Astrocyte (in vitro differentiated cells and primary cell): Measurements from ENCODE around the gene TSC2. TPM values are rescaled to one million over a fixed set of nuclear protein-coding genes. Genes with fewer than 3 reads are reported as not detected.

Experiments
- DNase-seq: peaks from one replicate; pipeline ENCODE4 v3.0.0-alpha.2; 2010; ENCODE audit warnings: low read depth
- FAIRE-seq: peaks from 2 replicates; lab custom pipeline; 2011; peaks lifted over from hg19 to GRCh38; lab: Jason Lieb, UNC
- H2AFZ ChIP-seq: 2 replicates; pipeline ENCODE4 v1.6.0; 2012; ENCODE audit warnings: low read depth, low read length, inconsistent platforms
- H3K27ac ChIP-seq: 2 replicates; pipeline ENCODE4 v1.5.1; 2011; ENCODE audit warnings: low read depth, low read length, inconsistent platforms
- H3K27me3 ChIP-seq: 2 replicates; pipeline ENCODE4 v1.6.0; 2011; ENCODE audit warnings: low read length, inconsistent platforms; ENCODE audit not compliant: insufficient read depth
- H3K36me3 ChIP-seq: 2 replicates; pipeline ENCODE4 v1.5.1; 2011; ENCODE audit warnings: low read length, inconsistent platforms; ENCODE audit not compliant: insufficient read depth
- H3K4me1 ChIP-seq: 2 replicates; pipeline ENCODE4 v1.5.1; 2011; ENCODE audit warnings: low read length, inconsistent platforms; ENCODE audit not compliant: insufficient read depth
- H3K4me2 ChIP-seq: 2 replicates; pipeline ENCODE4 v1.6.0; 2012; ENCODE audit warnings: low read length, inconsistent platforms
- H3K4me3 ChIP-seq: 2 replicates; pipeline ENCODE4 v1.5.1; 2011; ENCODE audit warnings: low read depth, mild to moderate bottlenecking, low read length, inconsistent platforms; ENCODE audit not compliant: insufficient read depth
- H3K79me2 ChIP-seq: 2 replicates; pipeline ENCODE4 v1.6.0; 2012; ENCODE audit warnings: mild to moderate bottlenecking, low read length, inconsistent platforms; ENCODE audit not compliant: insufficient read depth
- H3K9ac ChIP-seq: 2 replicates; pipeline ENCODE4 v1.6.0; 2012; ENCODE audit warnings: mild to moderate bottlenecking, low read length, inconsistent platforms
- H3K9me3 ChIP-seq: 2 replicates; pipeline ENCODE4 v1.5.1; 2012; ENCODE audit warnings: low read depth, mild to moderate bottlenecking, low read length, inconsistent platforms; ENCODE audit not compliant: insufficient read depth
- H4K20me1 ChIP-seq: 2 replicates; pipeline ENCODE4 v1.6.0; 2012; ENCODE audit warnings: low read length, inconsistent platforms; ENCODE audit not compliant: insufficient read depth
- H3K27ac Mint-ChIP-seq: one replicate; pipeline ENCODE4 v1.8.0; 2021; ENCODE audit warnings: mild to moderate bottlenecking, mixed read lengths; ENCODE audit not compliant: unreplicated experiment
- H3K27me3 Mint-ChIP-seq: one replicate; pipeline ENCODE4 v1.8.0; 2021; ENCODE audit warnings: low read depth, mixed read lengths; ENCODE audit not compliant: unreplicated experiment
- H3K36me3 Mint-ChIP-seq: one replicate; pipeline ENCODE4 v1.8.0; 2021; ENCODE audit warnings: low read depth, mixed read lengths; ENCODE audit not compliant: unreplicated experiment
- H3K4me1 Mint-ChIP-seq: one replicate; pipeline ENCODE4 v1.8.0; 2021; ENCODE audit warnings: low read depth, mixed read lengths; ENCODE audit not compliant: unreplicated experiment
- H3K4me3 Mint-ChIP-seq: one replicate; pipeline ENCODE4 v1.8.0; 2021; ENCODE audit warnings: mild to moderate bottlenecking, moderate library complexity, mixed read lengths; ENCODE audit not compliant: unreplicated experiment
- H3K9me3 Mint-ChIP-seq: one replicate; pipeline ENCODE4 v1.8.0; 2021; ENCODE audit warnings: mild to moderate bottlenecking, mixed read lengths; ENCODE audit not compliant: unreplicated experiment
- EZH2 ChIP-seq: IDR thresholded peaks from 2 replicates; pipeline ENCODE4 v1.6.1; 2012; ENCODE audit warnings: mild to moderate bottlenecking, low read length, inconsistent platforms; ENCODE audit not compliant: insufficient read depth
- total RNA-seq: library from RNA; stranded (reverse); gene quantifications from 2 replicates; pipeline ENCODE4 v1.2.1, GENCODE V29; 2021
- TF ChIP-seq, protein P1 (sequence below): IDR thresholded peaks from 2 replicates; pipeline ENCODE4 v1.5.1; 2011; ENCODE audit warnings: low read depth, mild to moderate bottlenecking, inconsistent platforms, low read length, moderate library complexity; ENCODE audit not compliant: insufficient read depth

TSC2 gene
- total RNA-seq, 1 donor from 2014 or later: 89.5 TPM

DNA sequence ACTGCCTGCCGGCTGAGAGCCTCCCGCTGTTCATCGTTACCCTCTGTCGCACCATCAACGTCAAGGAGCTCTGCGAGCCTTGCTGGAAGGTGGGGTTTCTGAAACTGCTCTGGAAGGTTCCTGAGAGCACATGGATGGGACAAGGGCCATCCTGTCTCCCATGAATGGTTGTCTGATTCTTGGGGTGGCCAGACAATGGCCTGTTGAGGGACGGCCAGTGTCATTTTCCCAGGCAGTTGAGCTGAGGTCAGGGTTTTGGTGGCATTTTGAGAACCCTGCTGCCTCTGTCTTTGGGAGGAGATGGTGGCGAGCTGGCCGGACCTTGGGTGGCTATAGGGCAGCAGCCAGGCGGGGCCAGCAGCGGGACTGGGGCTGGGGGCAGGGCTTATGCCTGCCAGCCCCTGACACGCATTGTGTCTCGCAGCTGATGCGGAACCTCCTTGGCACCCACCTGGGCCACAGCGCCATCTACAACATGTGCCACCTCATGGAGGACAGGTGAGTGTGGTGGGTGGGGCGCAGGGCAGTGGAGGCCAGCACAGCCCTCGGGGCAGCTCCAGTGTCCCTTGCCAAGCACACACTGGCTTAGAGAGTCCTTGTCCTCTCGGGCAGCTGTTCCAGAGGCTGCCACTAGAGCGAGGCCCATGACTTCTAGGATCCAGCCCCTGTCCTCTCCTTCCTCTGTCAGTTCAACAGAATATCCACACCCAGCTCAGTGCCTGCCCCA, 9.1 kb downstream of the TSC2 start:
- Histone ChIP-seq H3K4me3 (no peak overlapping the region), H3K4me1 (peaks cover 3% of the 10 kb centered on the region), H3K9ac (no peak overlapping the region), H3K27me3 (no peaks in the 10 kb centered on the region), H2AFZ (no peak overlapping the region), H3K9me3 (no peaks in the 10 kb centered on the region), H4K20me1 (peaks cover 24% of the 10 kb centered on the region), H3K36me3 (peaks cover 6% of the 10 kb centered on the region), H3K27ac (no peak overlapping the region), H3K4me2 (no peak overlapping the region), H3K79me2 (no peaks in the 10 kb centered on the region)
- no peaks in the 10 kb centered on the region for H3K9me3 Mint-ChIP-seq
- H3K4me1 Mint-ChIP-seq: no peaks in the 10 kb centered on the region
- H3K4me3 Mint-ChIP-seq: no peak overlapping the region
- H3K36me3 Mint-ChIP-seq: peaks cover 11% of the 10 kb centered on the region
- H3K27ac Mint-ChIP-seq: no peak overlapping the region
- FAIRE-seq: no peak
- no peaks in the 10 kb centered on the region for H3K27me3 Mint-ChIP-seq
- no peak for DNase-seq
- TF ChIP-seq EZH2: no peak
- TF ChIP-seq, protein P1, sequence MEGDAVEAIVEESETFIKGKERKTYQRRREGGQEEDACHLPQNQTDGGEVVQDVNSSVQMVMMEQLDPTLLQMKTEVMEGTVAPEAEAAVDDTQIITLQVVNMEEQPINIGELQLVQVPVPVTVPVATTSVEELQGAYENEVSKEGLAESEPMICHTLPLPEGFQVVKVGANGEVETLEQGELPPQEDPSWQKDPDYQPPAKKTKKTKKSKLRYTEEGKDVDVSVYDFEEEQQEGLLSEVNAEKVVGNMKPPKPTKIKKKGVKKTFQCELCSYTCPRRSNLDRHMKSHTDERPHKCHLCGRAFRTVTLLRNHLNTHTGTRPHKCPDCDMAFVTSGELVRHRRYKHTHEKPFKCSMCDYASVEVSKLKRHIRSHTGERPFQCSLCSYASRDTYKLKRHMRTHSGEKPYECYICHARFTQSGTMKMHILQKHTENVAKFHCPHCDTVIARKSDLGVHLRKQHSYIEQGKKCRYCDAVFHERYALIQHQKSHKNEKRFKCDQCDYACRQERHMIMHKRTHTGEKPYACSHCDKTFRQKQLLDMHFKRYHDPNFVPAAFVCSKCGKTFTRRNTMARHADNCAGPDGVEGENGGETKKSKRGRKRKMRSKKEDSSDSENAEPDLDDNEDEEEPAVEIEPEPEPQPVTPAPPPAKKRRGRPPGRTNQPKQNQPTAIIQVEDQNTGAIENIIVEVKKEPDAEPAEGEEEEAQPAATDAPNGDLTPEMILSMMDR: no peak

DNA sequence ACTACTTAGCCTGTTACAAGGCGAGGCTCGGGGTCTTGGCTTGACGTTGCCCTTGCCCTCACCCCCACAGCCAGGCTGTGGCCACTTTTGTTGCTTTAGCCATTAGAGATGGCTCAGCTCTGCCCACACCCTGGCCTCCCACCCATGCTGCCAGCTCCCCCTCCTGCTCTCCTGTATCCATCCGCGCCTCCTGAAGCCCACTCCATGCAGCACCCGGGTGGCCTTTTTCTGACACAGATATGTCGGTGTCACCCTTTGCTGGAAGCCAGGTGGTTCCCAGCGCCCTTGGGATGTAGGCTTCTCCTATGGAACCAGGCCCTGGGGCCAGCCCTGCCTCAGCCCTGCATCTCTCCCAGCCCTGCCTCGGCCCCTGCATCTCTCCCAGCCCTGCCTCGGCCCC, 9.7 kb downstream of the TSC2 start:
- TF ChIP-seq, protein P1: no peak
- TF ChIP-seq EZH2: no peak
- Histone ChIP-seq H3K9me3 (no peaks in the 10 kb centered on the region), H3K27ac (no peak overlapping the region), H3K27me3 (no peaks in the 10 kb centered on the region), H3K36me3 (peaks cover 6% of the 10 kb centered on the region), H3K4me1 (peaks cover 3% of the 10 kb centered on the region), H3K79me2 (no peaks in the 10 kb centered on the region), H3K4me3 (no peak overlapping the region), H3K9ac (no peak overlapping the region), H2AFZ (no peak overlapping the region), H4K20me1 (peaks cover 24% of the 10 kb centered on the region), H3K4me2 (no peak overlapping the region)
- H3K36me3 Mint-ChIP-seq: peaks cover 11% of the 10 kb centered on the region
- no peak overlapping the region for H3K4me3 Mint-ChIP-seq
- DNase-seq (no peak), FAIRE-seq (no peak)
- H3K9me3 Mint-ChIP-seq: no peaks in the 10 kb centered on the region
- no peaks in the 10 kb centered on the region for H3K4me1 Mint-ChIP-seq
- no peaks in the 10 kb centered on the region for H3K27me3 Mint-ChIP-seq
- no peak overlapping the region for H3K27ac Mint-ChIP-seq

DNA sequence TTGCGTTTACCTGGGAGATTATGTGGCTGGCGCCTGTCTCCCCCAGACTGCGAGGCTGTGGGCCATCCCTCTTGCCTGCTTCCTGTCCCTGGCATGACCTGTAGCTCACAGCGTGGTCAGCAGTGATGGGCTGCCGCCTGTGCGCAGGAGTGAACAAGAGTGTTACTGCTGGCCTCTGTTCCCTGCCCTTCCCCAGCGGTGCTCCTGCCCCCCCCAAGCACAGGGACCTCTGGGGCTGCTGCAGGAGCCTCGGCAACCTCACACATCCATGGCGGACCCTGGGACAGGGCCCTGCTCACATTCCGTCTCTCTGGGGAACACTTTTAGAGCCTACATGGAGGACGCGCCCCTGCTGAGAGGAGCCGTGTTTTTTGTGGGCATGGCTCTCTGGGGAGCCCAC, 10.6 kb downstream of the TSC2 start:
- Histone ChIP-seq H3K9ac (no peak overlapping the region), H4K20me1 (peaks cover 24% of the 10 kb centered on the region), H3K4me1 (peaks cover 3% of the 10 kb centered on the region), H3K27me3 (no peaks in the 10 kb centered on the region), H3K4me3 (no peak overlapping the region), H2AFZ (no peak overlapping the region), H3K9me3 (no peaks in the 10 kb centered on the region), H3K27ac (no peak overlapping the region), H3K79me2 (no peaks in the 10 kb centered on the region), H3K36me3 (peaks cover 6% of the 10 kb centered on the region), H3K4me2 (no peak overlapping the region)
- TF ChIP-seq, protein P1: no peak
- TF ChIP-seq EZH2: no peak
- DNase-seq (no peak), FAIRE-seq (no peak)
- H3K9me3 Mint-ChIP-seq: no peaks in the 10 kb centered on the region
- H3K27me3 Mint-ChIP-seq: no peaks in the 10 kb centered on the region
- no peaks in the 10 kb centered on the region for H3K4me1 Mint-ChIP-seq
- H3K36me3 Mint-ChIP-seq: peaks cover 10% of the 10 kb centered on the region
- H3K4me3 Mint-ChIP-seq: peak overlapping the region; percentile 22
- H3K27ac Mint-ChIP-seq: no peak overlapping the region
